GM13977 (cell line): Measurements from ENCODE around the gene FNBP1L.

Experiments
- DNase-seq: peaks from one replicate; pipeline ENCODE4 v3.0.0; 2012; ENCODE audit warnings: low spot score
- in situ Hi-C: fragments of 300-500 bp; cut with MboI; formaldehyde crosslinking; loops from one replicate; pipeline ENCODE4 v1.12.0; 2022; ENCODE audit warnings: low sequenced_read_pairs, low pct_unique_long_range_greater_than_20kb, mixed read lengths, inconsistent platforms; ENCODE audit not compliant: unreplicated experiment
- TF ChIP-seq, protein P1 (sequence below): IDR thresholded peaks from 2 replicates; pipeline ENCODE4 v1.5.1; 2012; ENCODE audit warnings: mild to moderate bottlenecking, control low read depth; ENCODE audit not compliant: insufficient read depth; ENCODE audit errors: extremely low read depth, missing control alignments

The FNBP1L gene

DNA sequence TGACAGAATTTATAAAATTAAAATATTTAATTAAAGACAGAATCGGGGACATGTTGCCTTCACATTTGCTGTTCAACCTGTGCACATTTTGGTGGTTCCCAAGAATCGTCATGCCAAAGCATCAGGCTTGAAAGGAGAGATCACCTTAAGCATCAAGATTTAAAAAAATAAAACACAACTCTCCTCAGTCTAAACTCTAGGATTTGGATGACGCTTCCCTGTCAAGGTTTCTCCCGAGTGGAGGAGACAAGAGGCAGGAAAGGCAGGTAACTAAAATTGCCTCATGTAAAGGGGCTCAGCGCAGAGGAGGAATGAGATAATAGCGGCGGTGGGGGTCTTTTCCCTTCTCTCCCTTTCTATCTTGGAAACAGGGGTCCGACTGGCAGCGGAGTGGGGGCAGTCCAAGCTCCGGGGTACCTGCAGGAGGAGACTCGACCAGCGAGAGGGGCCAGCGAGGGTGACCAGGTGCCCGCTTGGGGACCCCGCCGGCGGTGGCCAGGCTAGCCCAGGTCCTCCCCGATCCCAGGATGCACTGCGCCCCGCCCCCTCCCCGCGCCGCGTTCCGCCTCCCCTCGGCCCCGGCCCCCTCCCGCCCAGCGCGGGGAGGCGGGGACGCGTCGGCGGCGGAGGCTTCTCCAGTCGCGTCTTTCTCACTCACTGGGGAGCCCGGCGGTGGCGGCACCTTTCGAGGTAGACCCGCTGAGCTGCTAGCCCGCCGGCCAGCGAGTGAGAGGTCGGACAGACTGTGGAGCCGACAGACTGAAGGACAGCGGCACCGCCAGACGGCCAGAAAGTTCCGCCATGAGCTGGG is at the start of gene FNBP1L:
FNBP1L (plus strand) TSS at position 638 of the 811 bp plus-strand sequence; CDS start at position 802, 164 bp downstream.
- in situ Hi-C loops, result loop anchor here (10.0 to 25.0 kb wide), 2 partner anchors 177 to 390 kb away; no protein-coding TSS in a partner anchor
- TF ChIP-seq, protein P1, sequence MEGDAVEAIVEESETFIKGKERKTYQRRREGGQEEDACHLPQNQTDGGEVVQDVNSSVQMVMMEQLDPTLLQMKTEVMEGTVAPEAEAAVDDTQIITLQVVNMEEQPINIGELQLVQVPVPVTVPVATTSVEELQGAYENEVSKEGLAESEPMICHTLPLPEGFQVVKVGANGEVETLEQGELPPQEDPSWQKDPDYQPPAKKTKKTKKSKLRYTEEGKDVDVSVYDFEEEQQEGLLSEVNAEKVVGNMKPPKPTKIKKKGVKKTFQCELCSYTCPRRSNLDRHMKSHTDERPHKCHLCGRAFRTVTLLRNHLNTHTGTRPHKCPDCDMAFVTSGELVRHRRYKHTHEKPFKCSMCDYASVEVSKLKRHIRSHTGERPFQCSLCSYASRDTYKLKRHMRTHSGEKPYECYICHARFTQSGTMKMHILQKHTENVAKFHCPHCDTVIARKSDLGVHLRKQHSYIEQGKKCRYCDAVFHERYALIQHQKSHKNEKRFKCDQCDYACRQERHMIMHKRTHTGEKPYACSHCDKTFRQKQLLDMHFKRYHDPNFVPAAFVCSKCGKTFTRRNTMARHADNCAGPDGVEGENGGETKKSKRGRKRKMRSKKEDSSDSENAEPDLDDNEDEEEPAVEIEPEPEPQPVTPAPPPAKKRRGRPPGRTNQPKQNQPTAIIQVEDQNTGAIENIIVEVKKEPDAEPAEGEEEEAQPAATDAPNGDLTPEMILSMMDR, result no peak
- peak; percentile 80 for DNase-seq

DNA sequence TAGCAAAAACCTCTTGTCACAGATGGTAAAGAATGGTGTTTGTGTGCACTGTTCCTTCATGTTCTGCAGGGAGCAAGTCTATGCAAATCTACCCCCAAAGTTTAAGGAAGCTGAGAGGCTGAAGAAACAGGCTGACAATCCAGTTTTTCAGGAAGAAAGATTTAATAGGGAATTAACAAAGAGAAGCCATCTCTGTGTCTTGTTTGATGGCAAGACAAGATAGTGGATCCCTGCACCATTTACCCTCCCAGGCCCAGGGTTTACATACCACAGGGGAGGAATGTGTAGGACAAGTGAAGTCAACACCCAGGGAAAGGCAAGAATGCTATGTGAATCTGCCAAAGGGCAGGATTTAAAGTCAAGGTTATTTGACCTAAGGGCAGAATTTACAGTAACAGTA is 48.1 kb upstream of the FNBP1L start:
- no peak for DNase-seq
- in situ Hi-C loops, result no loop called here
- TF ChIP-seq, protein P1, result no peak

DNA sequence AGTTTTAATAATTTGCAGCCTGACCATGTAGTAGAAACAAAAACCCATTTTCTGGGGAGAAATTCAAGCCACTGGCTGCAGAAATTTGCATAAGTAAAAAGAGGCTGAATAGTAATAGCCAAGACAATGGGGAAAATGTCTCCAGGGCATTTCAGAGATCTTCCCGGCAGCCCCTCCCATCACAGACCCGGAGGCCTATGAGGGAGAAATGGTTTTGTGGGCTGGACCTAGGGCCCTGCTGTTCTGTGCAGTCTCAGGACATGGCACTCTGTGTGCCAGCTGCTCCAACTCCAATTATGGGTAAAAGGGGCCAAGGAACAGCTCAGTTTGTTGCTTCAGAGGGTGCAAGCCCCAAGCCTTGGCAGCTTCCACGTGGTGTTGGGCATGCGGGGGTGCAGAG is 39.7 kb upstream of the FNBP1L start:
- in situ Hi-C loops, result no loop called here
- DNase-seq, result no peak
- TF ChIP-seq, protein P1, result no peak

DNA sequence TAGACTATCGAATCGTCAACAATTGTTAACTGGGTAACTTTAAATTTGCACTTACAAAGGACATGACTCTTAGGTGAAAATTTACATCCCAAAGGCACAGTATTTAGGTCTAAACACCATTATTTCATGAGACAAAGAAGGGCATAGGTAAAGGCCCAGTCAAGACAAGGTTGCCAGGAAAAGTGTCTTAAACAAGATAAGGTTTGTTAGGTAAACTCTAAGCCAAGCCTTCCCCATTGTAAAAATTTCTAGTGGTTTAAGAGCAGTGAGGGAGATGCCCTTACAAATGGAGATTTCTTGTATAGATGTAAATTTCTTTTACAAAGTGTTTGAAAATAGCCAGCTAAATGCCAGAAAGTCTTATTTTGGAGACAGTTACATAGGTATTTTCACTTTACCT is 36.9 kb upstream of the FNBP1L start:
- TF ChIP-seq, protein P1, result no peak
- in situ Hi-C loops, result no loop called here
- no peak for DNase-seq

DNA sequence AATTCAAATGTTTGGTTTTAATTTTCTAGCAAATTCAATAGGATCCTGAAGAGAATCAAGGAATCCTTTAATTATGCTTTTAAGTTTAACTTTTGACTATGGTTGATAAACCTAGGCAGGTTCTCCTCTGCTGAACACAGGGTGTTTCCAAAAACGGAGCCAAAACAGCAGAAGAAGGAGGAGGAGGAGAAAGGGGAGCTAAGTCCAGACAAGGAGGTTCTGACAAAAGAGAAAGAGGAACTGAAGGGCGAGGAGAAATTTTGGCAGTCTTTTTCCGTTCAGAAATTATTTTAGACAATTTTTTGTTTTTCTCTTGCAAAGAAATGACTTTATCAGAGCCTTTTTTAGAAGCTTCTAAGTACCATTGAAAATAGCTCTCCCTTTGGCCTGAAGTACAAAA is 33.2 kb upstream of the FNBP1L start:
- in situ Hi-C loops, result no loop called here
- peak; percentile 13 for DNase-seq
- TF ChIP-seq, protein P1, result no peak

DNA sequence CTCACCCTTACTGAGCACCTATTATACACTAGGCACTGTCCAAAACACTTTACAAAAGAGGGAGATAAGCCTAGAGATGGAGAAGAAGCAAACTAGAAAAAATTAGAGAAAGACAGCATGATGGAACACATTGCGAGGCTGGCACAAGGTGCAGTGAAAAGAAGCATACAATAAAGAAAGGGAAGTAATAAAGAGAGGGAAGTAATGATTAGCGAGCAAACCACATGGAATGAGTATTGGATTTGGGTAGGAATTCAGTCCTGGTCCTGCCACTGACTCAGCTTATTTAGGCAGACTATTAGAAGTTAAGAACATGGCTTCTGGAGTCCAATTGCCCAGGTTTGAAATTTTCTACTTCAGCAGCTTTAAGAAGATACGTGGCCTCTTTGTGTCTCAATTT is 32.6 kb upstream of the FNBP1L start:
- TF ChIP-seq, protein P1, result no peak
- in situ Hi-C loops, result no loop called here
- DNase-seq, result no peak
